Trophoblast cell (in vitro differentiated cells and primary cell): Measurements from ENCODE around the gene LYL1.

Source experiments
- DNase-seq, 2 donors: peaks; one replicate each; pipeline ENCODE4 v3.0.0-alpha.2; 2016
- H2AFZ ChIP-seq: 2 replicates; pipeline ENCODE4 v1.6.1; 2013; ENCODE audit warnings: low read length, moderate library complexity, mild to moderate bottlenecking; ENCODE audit not compliant: insufficient read depth, poor library complexity
- H2AK5ac ChIP-seq: 2 replicates; pipeline ENCODE4 v1.6.1; 2013; ENCODE audit warnings: mild to moderate bottlenecking, low read length
- H2BK120ac ChIP-seq: 2 replicates; pipeline ENCODE4 v1.6.1; 2013; ENCODE audit warnings: low read length, mild to moderate bottlenecking, moderate library complexity; ENCODE audit not compliant: insufficient read depth, poor library complexity
- H2BK12ac ChIP-seq: 2 replicates; pipeline ENCODE4 v1.6.1; 2013; ENCODE audit warnings: mild to moderate bottlenecking, low read length, moderate library complexity
- H2BK5ac ChIP-seq: 2 replicates; pipeline ENCODE4 v1.6.1; 2013; ENCODE audit warnings: low read length, low read depth, moderate library complexity, mild to moderate bottlenecking; ENCODE audit not compliant: poor library complexity
- H3K14ac ChIP-seq: 2 replicates; pipeline ENCODE4 v1.6.1; 2013; ENCODE audit warnings: mild to moderate bottlenecking, low read length
- H3K18ac ChIP-seq: 2 replicates; pipeline ENCODE4 v1.6.1; 2013; ENCODE audit warnings: mild to moderate bottlenecking, low read length
- H3K23ac ChIP-seq: 2 replicates; pipeline ENCODE4 v1.6.1; 2013; ENCODE audit warnings: low read length
- H3K27ac ChIP-seq: 2 replicates; pipeline ENCODE4 v1.5.1; 2013; ENCODE audit warnings: low read depth, mild to moderate bottlenecking, inconsistent platforms, low read length, moderate library complexity
- H3K27me3 ChIP-seq: 2 replicates; pipeline ENCODE4 v1.6.1; 2013; ENCODE audit warnings: inconsistent platforms, mild to moderate bottlenecking, low read length, moderate library complexity; ENCODE audit not compliant: insufficient read depth
- H3K36me3 ChIP-seq, 2 experiments: 1 replicate in 1 of 2; 2 replicates in 1 of 2; pipeline ENCODE4 v1.6.1; 2013; ENCODE audit warnings: low read length in 2 of 2, mild to moderate bottlenecking in 2 of 2, moderate library complexity in 1 of 2; ENCODE audit not compliant: insufficient read depth in 2 of 2, control insufficient read depth in 1 of 2
- H3K4ac ChIP-seq: 2 replicates; pipeline ENCODE4 v1.6.1; 2013; ENCODE audit warnings: low read depth, mild to moderate bottlenecking, low read length, moderate library complexity
- H3K4me1 ChIP-seq, 2 experiments: 1 replicate in 1 of 2; 2 replicates in 1 of 2; pipeline ENCODE4 v1.6.1; 2013; ENCODE audit warnings: low read length in 2 of 2, mild to moderate bottlenecking in 2 of 2, moderate library complexity in 1 of 2; ENCODE audit not compliant: insufficient read depth in 2 of 2, control insufficient read depth in 1 of 2
- H3K4me2 ChIP-seq: 2 replicates; pipeline ENCODE4 v1.6.1; 2013; ENCODE audit warnings: inconsistent platforms, mild to moderate bottlenecking, low read length, moderate library complexity
- H3K4me3 ChIP-seq: 2 replicates; pipeline ENCODE4 v1.5.1; 2013; ENCODE audit warnings: mild to moderate bottlenecking, low read depth, low read length, inconsistent platforms
- H3K79me1 ChIP-seq: one replicate; pipeline ENCODE4 v1.6.1; 2013; ENCODE audit warnings: low read length
- H3K79me2 ChIP-seq: 2 replicates; pipeline ENCODE4 v1.6.1; 2013; ENCODE audit warnings: low read length, mild to moderate bottlenecking; ENCODE audit not compliant: control insufficient read depth, insufficient read depth, poor library complexity
- H3K9ac ChIP-seq: 2 replicates; pipeline ENCODE4 v1.6.1; 2013; ENCODE audit warnings: mild to moderate bottlenecking, low read length
- H3K9me3 ChIP-seq: 2 replicates; pipeline ENCODE4 v1.6.1; 2013; ENCODE audit warnings: low read depth, mild to moderate bottlenecking, control low read depth, inconsistent platforms, low read length; ENCODE audit not compliant: insufficient read depth
- H4K12ac ChIP-seq: 2 replicates; pipeline ENCODE4 v1.6.1; 2013; ENCODE audit warnings: low read depth, mild to moderate bottlenecking, low read length, moderate library complexity
- H4K8ac ChIP-seq: 2 replicates; pipeline ENCODE4 v1.6.1; 2013; ENCODE audit warnings: low read depth, mild to moderate bottlenecking, low read length, moderate library complexity
- H4K91ac ChIP-seq: one replicate; pipeline ENCODE4 v1.6.1; 2013; ENCODE audit warnings: low read depth, mild to moderate bottlenecking, low read length, moderate library complexity
- WGBS: extraction: QIAGEN DNeasy Blood & Tissue Kit; methylation state at CpG from one replicate; pipeline ENCODE4 v1.1.7; 2013; ENCODE audit warnings: missing lambda C conversion rate; ENCODE audit not compliant: insufficient read length, insufficient coverage; ENCODE audit errors: extremely low coverage; 5-methylcytosine and 5-hydroxymethylcytosine counted together

Gene LYL1

DNA sequence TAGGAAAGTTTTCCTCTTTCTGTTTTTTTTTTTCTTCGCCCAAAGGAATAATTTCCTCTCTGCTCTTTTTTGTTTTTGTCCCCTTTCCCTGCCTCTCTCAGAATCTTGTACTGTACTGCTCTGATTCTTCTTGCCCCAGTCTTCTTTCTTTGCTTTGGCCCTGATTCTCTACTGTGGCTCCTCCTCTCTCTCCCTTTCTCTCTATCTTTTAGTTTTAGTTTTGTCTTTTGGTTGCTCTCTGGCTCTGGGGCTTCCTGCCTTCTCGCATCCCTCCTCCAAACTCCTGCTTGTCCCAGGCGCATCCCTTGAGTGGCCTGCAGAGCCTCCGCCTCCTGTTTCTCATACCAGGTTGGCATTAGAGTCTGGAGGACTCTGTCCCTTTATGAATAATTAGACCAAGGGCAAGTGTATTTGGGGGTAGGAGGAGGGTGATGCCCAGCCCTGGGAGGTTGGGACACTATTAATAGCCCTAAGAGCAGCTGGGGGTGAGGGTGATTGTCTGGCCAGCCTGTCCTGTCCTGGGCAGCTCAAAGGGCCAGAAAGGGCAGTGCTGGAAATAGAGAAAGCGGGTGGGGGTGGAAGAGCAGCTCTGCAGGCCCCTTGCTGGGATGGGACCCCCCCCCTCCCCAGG lies 39.1 kb downstream of the LYL1 start:
- Histone ChIP-seq H2AFZ (no peak overlapping the region), H3K27ac (no peak overlapping the region), H3K79me2 (no peaks in the 10 kb centered on the region), H3K27me3 (peaks cover 53% of the 10 kb centered on the region), H3K79me1 (no peaks in the 10 kb centered on the region), H3K9ac (no peak overlapping the region), H3K4me2 (no peak overlapping the region), H3K14ac (no peak overlapping the region), H2AK5ac (no peak overlapping the region), H2BK120ac (no peak overlapping the region), H2BK12ac (no peak overlapping the region), H3K36me3 (no peaks in the 10 kb centered on the region), H3K4me1 (peaks cover 0 to 3% of the 10 kb centered on the region in 2 experiments), H4K8ac (no peak overlapping the region), H3K4me3 (no peak overlapping the region), H3K23ac (no peak overlapping the region), H2BK5ac (no peak overlapping the region), H3K4ac (no peak overlapping the region), H4K12ac (no peak overlapping the region), H3K9me3 (peaks cover 5% of the 10 kb centered on the region), H3K18ac (no peak overlapping the region), H4K91ac (no peak overlapping the region)
- no CpG with 5 or more reads among the region's 5 CpGs for WGBS
- no peak for DNase-seq

DNA sequence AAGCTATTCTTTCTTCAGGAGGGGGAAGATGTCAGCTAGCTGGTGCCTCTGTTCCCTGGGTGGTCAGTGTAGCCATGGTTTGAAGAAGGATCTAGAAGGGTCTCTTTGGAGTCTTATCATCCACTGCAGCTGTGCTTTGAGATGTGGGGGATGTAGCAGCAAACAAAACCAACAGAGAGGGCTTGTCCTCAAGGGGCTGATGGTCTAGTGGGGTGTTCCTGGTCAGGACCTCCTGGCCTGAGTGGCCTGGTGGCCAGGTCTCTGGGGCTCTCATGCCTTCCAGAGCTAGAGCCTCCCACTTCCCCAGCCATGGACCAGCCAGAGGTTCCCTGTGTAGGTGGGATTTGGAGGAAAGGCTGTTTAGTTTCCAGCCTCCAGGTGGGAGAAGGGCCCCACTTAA lies 40.3 kb downstream of the LYL1 start:
- H4K91ac ChIP-seq, result no peak overlapping the region
- H3K4ac ChIP-seq, result no peak overlapping the region
- no peak overlapping the region for H2BK120ac ChIP-seq
- DNase-seq, result no peak
- H2AK5ac ChIP-seq, result no peak overlapping the region
- H3K23ac ChIP-seq, result no peak overlapping the region
- peaks cover 4% of the 10 kb centered on the region for H3K9me3 ChIP-seq
- H3K18ac ChIP-seq, result no peak overlapping the region
- no peak overlapping the region for H2BK12ac ChIP-seq
- H3K4me2 ChIP-seq, result no peak overlapping the region
- H3K4me3 ChIP-seq, result no peak overlapping the region
- H3K79me2 ChIP-seq, result no peaks in the 10 kb centered on the region
- peaks cover 60% of the 10 kb centered on the region for H3K27me3 ChIP-seq
- H4K8ac ChIP-seq, result no peak overlapping the region
- no peak overlapping the region for H3K9ac ChIP-seq
- no peak overlapping the region for H2BK5ac ChIP-seq
- no peak overlapping the region for H3K27ac ChIP-seq
- H3K79me1 ChIP-seq, result no peaks in the 10 kb centered on the region
- H2AFZ ChIP-seq, result no peak overlapping the region
- H4K12ac ChIP-seq, result no peak overlapping the region
- no peak overlapping the region for H3K14ac ChIP-seq
- peaks cover 0 to 3% of the 10 kb centered on the region in 2 experiments for H3K4me1 ChIP-seq
- H3K36me3 ChIP-seq, result no peaks in the 10 kb centered on the region

GRCh38 chr19:13060964-13061927 lies 41.4 kb downstream of the LYL1 start:
- Histone ChIP-seq H3K4me3 (no peak overlapping the region), H2BK120ac (no peak overlapping the region), H3K27ac (no peak overlapping the region), H3K9me3 (peaks cover 4% of the 10 kb centered on the region), H4K8ac (no peak overlapping the region), H3K4ac (no peak overlapping the region), H3K79me2 (no peaks in the 10 kb centered on the region), H2BK5ac (no peak overlapping the region), H4K91ac (no peak overlapping the region), H2AFZ (no peak overlapping the region), H3K9ac (no peak overlapping the region), H3K36me3 (no peaks in the 10 kb centered on the region), H2BK12ac (no peak overlapping the region), H3K4me2 (peak overlapping the region; percentile 37), H4K12ac (no peak overlapping the region), H3K18ac (no peak overlapping the region), H3K79me1 (no peaks in the 10 kb centered on the region), H3K23ac (no peak overlapping the region), H2AK5ac (no peak overlapping the region), H3K14ac (no peak overlapping the region), H3K4me1 (peaks cover 0 to 3% of the 10 kb centered on the region in 2 experiments), H3K27me3 (peaks cover 70% of the 10 kb centered on the region)
- peak; percentile 74 to 87 for DNase-seq
- no CpG with 5 or more reads among the region's 40 CpGs for WGBS

GRCh38 chr19:13060233-13060963 lies 42.3 kb downstream of the LYL1 start:
- H2BK120ac ChIP-seq, result no peak overlapping the region

More at GRCh38 chr19:13060233-13060963, 42.3 kb downstream of the LYL1 start:
- Histone ChIP-seq H3K4me3 (no peak overlapping the region), H4K91ac (no peak overlapping the region), H2AFZ (no peak overlapping the region), H4K8ac (no peak overlapping the region), H3K79me2 (no peaks in the 10 kb centered on the region), H3K9ac (no peak overlapping the region), H2BK5ac (no peak overlapping the region), H3K23ac (no peak overlapping the region), H3K9me3 (peaks cover 4% of the 10 kb centered on the region), H4K12ac (no peak overlapping the region), H3K4me1 (peaks cover 5 to 10% of the 10 kb centered on the region in 2 experiments), H3K4ac (no peak overlapping the region), H3K14ac (no peak overlapping the region), H3K36me3 (no peaks in the 10 kb centered on the region), H2BK12ac (no peak overlapping the region), H3K27ac (no peak overlapping the region), H3K4me2 (no peak overlapping the region), H3K79me1 (peaks cover 5% of the 10 kb centered on the region), H2AK5ac (no peak overlapping the region), H3K27me3 (peaks cover 79% of the 10 kb centered on the region), H3K18ac (no peak overlapping the region)
- no peak for DNase-seq
- no CpG with 5 or more reads among the region's 19 CpGs for WGBS
